IMR-90 (cell line): ENCODE results near the gene DYNLRB2. TPM values are rescaled to one million over a fixed set of nuclear protein-coding genes. Genes with fewer than 3 reads are reported as not detected.

Experiments used
- ATAC-seq: fragments of 200-7000 bp; cut with Tn5 transposase; 2 replicates; pipeline ENCODE4 v1.9.1; 2020; ENCODE audit warnings: low read depth, mild to moderate bottlenecking, moderate library complexity
- BruUV-seq: library from RNA; stranded (reverse); fragments of 400-500 nt; replicated peaks from 2 replicates; lab custom pipeline; 2021; lab: Mats Ljungman, UMichigan
- CTCF ChIA-PET: fragments of 300-600 bp; formaldehyde crosslinking; extraction: SDS; loops from one replicate; lab custom pipeline; 2021; ENCODE audit warnings: antibody characterized with exemption; lab: Yijun Ruan, JAX
- POLR2A ChIA-PET: fragments of 300-600 bp; sonication (Branson Sonifier 250); formaldehyde crosslinking; loops from one replicate; lab custom pipeline; 2022; ENCODE audit warnings: antibody characterized with exemption; ENCODE audit not compliant: unreplicated experiment; lab: Charles Lee
- DNase-seq: peaks from one replicate; pipeline ENCODE4 v3.0.0; 2013
- H2AFZ ChIP-seq: replicated peaks from 2 replicates; pipeline ENCODE3; 2013; ENCODE audit warnings: low read length, mild to moderate bottlenecking; ENCODE audit not compliant: poor library complexity
- H2AK5ac ChIP-seq: 2 replicates; pipeline ENCODE4 v1.6.1; 2013; ENCODE audit warnings: low read depth, low read length, inconsistent platforms
- H2AK9ac ChIP-seq: replicated peaks from 2 replicates; pipeline ENCODE3; 2013; ENCODE audit warnings: mild to moderate bottlenecking, low read depth, low read length, moderate library complexity; ENCODE audit not compliant: poor library complexity
- H2BK120ac ChIP-seq: 2 replicates; pipeline ENCODE4 v1.6.1; 2013; ENCODE audit warnings: low read depth, low read length, inconsistent platforms
- H2BK15ac ChIP-seq: 3 replicates; pipeline ENCODE4 v1.6.1; 2013; ENCODE audit warnings: low read depth, low read length, inconsistent platforms
- H2BK20ac ChIP-seq: 2 replicates; pipeline ENCODE4 v1.6.1; 2013; ENCODE audit warnings: low read depth, mild to moderate bottlenecking, inconsistent platforms, low read length, moderate library complexity
- H2BK5ac ChIP-seq: 2 replicates; pipeline ENCODE4 v1.6.1; 2013; ENCODE audit warnings: mild to moderate bottlenecking, low read depth, low read length, inconsistent platforms; ENCODE audit not compliant: poor library complexity, severe bottlenecking
- H3K14ac ChIP-seq: replicated peaks from 2 replicates; pipeline ENCODE4 v1.6.1; 2013; ENCODE audit warnings: low read depth, low read length, inconsistent platforms
- H3K18ac ChIP-seq: 2 replicates; pipeline ENCODE4 v1.6.1; 2013; ENCODE audit warnings: low read depth, low read length, control low read depth
- H3K23ac ChIP-seq: 2 replicates; pipeline ENCODE4 v1.6.1; 2013; ENCODE audit warnings: low read depth, low read length, inconsistent platforms
- H3K27ac ChIP-seq: 2 replicates; pipeline ENCODE4 v1.5.1; 2013; ENCODE audit warnings: mild to moderate bottlenecking, control low read depth, low read length; ENCODE audit not compliant: insufficient read depth
- H3K27me3 ChIP-seq: 2 replicates; pipeline ENCODE4 v1.6.1; 2013; ENCODE audit warnings: low read length; ENCODE audit not compliant: control insufficient read depth, insufficient read depth
- H3K36me3 ChIP-seq: 2 replicates; pipeline ENCODE4 v1.6.1; 2013; ENCODE audit warnings: low read length, mixed read lengths; ENCODE audit not compliant: control insufficient read depth, insufficient read depth
- H3K4ac ChIP-seq: 2 replicates; pipeline ENCODE4 v1.6.1; 2013; ENCODE audit warnings: low read depth, low read length, inconsistent platforms
- H3K4me1 ChIP-seq: 2 replicates; pipeline ENCODE4 v1.6.1; 2013; ENCODE audit warnings: low read length, mixed read lengths; ENCODE audit not compliant: control insufficient read depth, insufficient read depth
- H3K4me2 ChIP-seq: 2 replicates; pipeline ENCODE4 v1.6.1; 2013; ENCODE audit warnings: low read depth, mild to moderate bottlenecking, control low read depth, low read length, moderate library complexity
- H3K4me3 ChIP-seq: 2 replicates; pipeline ENCODE4 v1.5.1; 2013; ENCODE audit warnings: low read depth, mild to moderate bottlenecking, control low read depth, low read length, moderate library complexity; ENCODE audit not compliant: insufficient read depth
- H3K56ac ChIP-seq: 2 replicates; pipeline ENCODE4 v1.6.1; 2013; ENCODE audit warnings: low read length, inconsistent platforms; ENCODE audit not compliant: insufficient read depth; ENCODE audit errors: extremely low read depth
- H3K79me1 ChIP-seq, 2 experiments: 2 replicates each; pipeline ENCODE4 v1.6.1; 2013; ENCODE audit warnings: low read length in 2 of 2, inconsistent platforms in 1 of 2, low read depth in 1 of 2
- H3K9ac ChIP-seq: 2 replicates; pipeline ENCODE4 v1.6.1; 2013; ENCODE audit warnings: low read depth, low read length, control low read depth
- H3K9me1 ChIP-seq: 2 replicates; pipeline ENCODE4 v1.6.1; 2013; ENCODE audit warnings: low read length, inconsistent platforms; ENCODE audit not compliant: insufficient read depth
- H3K9me3 ChIP-seq: 2 replicates; pipeline ENCODE4 v1.6.1; 2013; ENCODE audit warnings: low read length; ENCODE audit not compliant: control insufficient read depth, insufficient read depth
- H4K20me1 ChIP-seq: 2 replicates; pipeline ENCODE4 v1.6.1; 2013; ENCODE audit warnings: low read length, inconsistent platforms; ENCODE audit not compliant: insufficient read depth
- H4K5ac ChIP-seq: 2 replicates; pipeline ENCODE4 v1.6.1; 2013; ENCODE audit warnings: mild to moderate bottlenecking, low read depth, low read length, control low read depth
- H4K8ac ChIP-seq, 2 experiments: 2 replicates each; pipeline ENCODE4 v1.6.1; 2013; ENCODE audit warnings: low read depth in 2 of 2, low read length in 2 of 2, control low read depth in 1 of 2, inconsistent platforms in 1 of 2
- H4K91ac ChIP-seq: 2 replicates; pipeline ENCODE4 v1.6.1; 2013; ENCODE audit warnings: low read depth, low read length, inconsistent platforms; ENCODE audit not compliant: insufficient read depth
- BHLHE40 ChIP-seq: fragments of 150-350 bp; IDR thresholded peaks from 2 replicates; pipeline ENCODE4 v1.6.1; 2016; ENCODE audit warnings: mild to moderate bottlenecking, low read depth, low read length
- CEBPB ChIP-seq: IDR thresholded peaks from 2 replicates; pipeline ENCODE4 v1.6.1; 2012; ENCODE audit warnings: low read depth, low read length, improper control_type of control experiment
- CTCF ChIP-seq: conservative IDR thresholded peaks from 2 replicates; pipeline ENCODE4 v1.5.1; 2012; ENCODE audit warnings: mild to moderate bottlenecking, low read depth, low read length, improper control_type of control experiment
- ELK1 ChIP-seq: fragments of 150-350 bp; IDR thresholded peaks from 2 replicates; pipeline ENCODE4 v1.6.1; 2016; ENCODE audit warnings: low read depth, mild to moderate bottlenecking, low read length, moderate library complexity, borderline replicate concordance
- MAFK ChIP-seq: IDR thresholded peaks from 2 replicates; pipeline ENCODE4 v1.6.1; 2012; ENCODE audit warnings: low read depth, low read length, improper control_type of control experiment
- MAZ ChIP-seq: IDR thresholded peaks from 2 replicates; pipeline ENCODE4 v1.6.1; 2012; ENCODE audit warnings: low read depth, mild to moderate bottlenecking, low read length, improper control_type of control experiment, moderate library complexity, borderline replicate concordance
- MXI1 ChIP-seq: IDR thresholded peaks from 2 replicates; pipeline ENCODE4 v1.6.1; 2012; ENCODE audit warnings: low read depth, mild to moderate bottlenecking, low read length, moderate library complexity, borderline replicate concordance
- NFE2L2 ChIP-seq: fragments of 150-350 bp; IDR thresholded peaks from 2 replicates; pipeline ENCODE4 v1.6.1; 2016; ENCODE audit warnings: low read depth, mild to moderate bottlenecking, low read length
- POLR2A ChIP-seq: IDR thresholded peaks from 2 replicates; pipeline ENCODE4 v1.6.1; 2012; ENCODE audit warnings: mild to moderate bottlenecking, low read depth, low read length
- RFX5 ChIP-seq: IDR thresholded peaks from 2 replicates; pipeline ENCODE4 v1.8.0; 2012; ENCODE audit warnings: low read depth, mild to moderate bottlenecking, low read length, moderate library complexity
- USF2 ChIP-seq: fragments of 150-350 bp; IDR thresholded peaks from 2 replicates; pipeline ENCODE4 v1.6.1; 2017; ENCODE audit warnings: mild to moderate bottlenecking, antibody characterized with exemption, low read length, low read depth
- WGBS, 2 experiments: methylation state at CpG; one replicate each; pipeline versions ENCODE4 v1.1.5 to v1.1.7; 2013; ENCODE audit warnings: missing lambda C conversion rate in 2 of 2; ENCODE audit not compliant: insufficient read length in 1 of 2; ENCODE audit errors: extremely low coverage in 2 of 2; 5-methylcytosine and 5-hydroxymethylcytosine counted together
- dilution Hi-C: fragments of 300-500 bp; cut with HindIII; formaldehyde crosslinking; loops from one replicate; pipeline ENCODE4 v1.14.3; 2018; ENCODE audit warnings: low sequenced_read_pairs; ENCODE audit not compliant: unreplicated experiment
- in situ Hi-C: fragments of 300-500 bp; cut with MboI; formaldehyde crosslinking; loops from 3 replicates; pipeline ENCODE4 v1.14.3; 2019; ENCODE audit warnings: low sequenced_read_pairs, inconsistent platforms, mixed read lengths
- intact Hi-C: fragments of 100-400 bp; cut with micrococcal nuclease; formaldehyde crosslinking; loops from 2 replicates; pipeline ENCODE4 v1.10.0; 2022
- polyA plus RNA-seq, 3 experiments: library from polyadenylated mRNA; depleted of rRNA; stranded (reverse); fragments of >200 nt; gene quantifications; 2 replicates each; pipeline ENCODE4 v1.2.3, GENCODE V29; 2012; ENCODE audit warnings: low replicate concordance in 1 of 3
- total RNA-seq: library from RNA; depleted of rRNA; stranded (reverse); fragments of >200 nt; gene quantifications from 2 replicates; pipeline ENCODE4 v1.2.3, GENCODE V29; 2012

The DYNLRB2 gene
- total and polyA plus RNA-seq, 2 of the 4 experiments (the other 2 are of a cell fraction), result not detected

GRCh38 chr16:80525420-80525819 is 15.4 kb upstream of the DYNLRB2 start:
- WGBS, 2 experiments, result no CpG with 5 or more reads among the region's 4 CpGs
- Histone ChIP-seq H3K4ac (no peak overlapping the region), H2AFZ (no peak overlapping the region), H4K20me1 (no peaks in the 10 kb centered on the region), H3K79me1 (no peaks in the 10 kb centered on the region), H3K9ac (no peak overlapping the region), H3K4me3 (no peak overlapping the region), H2AK5ac (no peak overlapping the region), H3K4me2 (no peak overlapping the region), H2AK9ac (no peak overlapping the region), H2BK15ac (no peak overlapping the region), H3K9me3 (no peaks in the 10 kb centered on the region), H3K14ac (no peak overlapping the region), H3K56ac (no peak overlapping the region), H2BK120ac (no peak overlapping the region), H4K91ac (no peak overlapping the region), H2BK5ac (no peak overlapping the region), H3K9me1 (no peaks in the 10 kb centered on the region), H3K4me1 (no peaks in the 10 kb centered on the region), H4K8ac (no peak overlapping the region), H4K5ac (no peak overlapping the region), H2BK20ac (no peak overlapping the region), H3K36me3 (no peaks in the 10 kb centered on the region), H3K23ac (no peak overlapping the region), H3K27ac (no peak overlapping the region), H3K27me3 (no peaks in the 10 kb centered on the region), H3K18ac (no peak overlapping the region)
- ChIA-PET POLR2A (no interaction called here), CTCF (interaction anchor here (1.4 to 2.3 kb wide), 3 partner anchors 8 to 13 kb away, joined by 4 to 9 read pairs (median 9); no protein-coding TSS in a partner anchor)
- intact Hi-C loops (loop anchor here (5.0 kb wide), 1 partner anchor 302 kb away; no protein-coding TSS in a partner anchor), dilution Hi-C loops (no loop called here), in situ Hi-C loops (loop anchor here (25.0 kb wide), 1 partner anchor 287 kb away; the partner anchor contains the start of gene CDYL2)
- TF ChIP-seq POLR2A (no peak), ELK1 (no peak), CTCF (no peak), MAFK (no peak), BHLHE40 (no peak), USF2 (no peak), NFE2L2 (no peak), CEBPB (no peak), MAZ (no peak), RFX5 (no peak), MXI1 (no peak)
- no peak for DNase-seq
- ATAC-seq, result no peak
- no TSS peak for BruUV-seq
